K562 (cell line): Measurements from ENCODE around the gene SCG3. TPM values are rescaled to one million over a fixed set of nuclear protein-coding genes. Genes with fewer than 3 reads are reported as not detected.

Experiments used
- ARID1B ChIP-seq: fragments of 450-650 bp; IDR thresholded peaks from 2 replicates; pipeline ENCODE4 v1.6.1; 2016; ENCODE audit warnings: antibody characterized with exemption, mild to moderate bottlenecking, inconsistent platforms
- ATF1 ChIP-seq, 2 experiments: fragments of 450-650 bp in 1 of 2; IDR thresholded peaks; 2 replicates each; pipeline ENCODE4 v1.6.1; 2016; ENCODE audit warnings: missing compliant biosample characterization in 1 of 2, missing genetic modification characterization in 1 of 2
- BHLHE40 ChIP-seq: IDR thresholded peaks from 2 replicates; pipeline ENCODE4 v1.6.1; 2011; ENCODE audit warnings: low read length, improper control_type of control experiment
- E2F8 ChIP-seq: fragments of 450-650 bp; IDR thresholded peaks from 2 replicates; pipeline ENCODE4 v1.7.1; 2018; ENCODE audit warnings: mild to moderate bottlenecking, low read depth; ENCODE audit not compliant: partially characterized antibody
- ESRRA ChIP-seq: fragments of 450-650 bp; IDR thresholded peaks from 2 replicates; pipeline ENCODE4 v1.6.1; 2014; ENCODE audit warnings: low read depth, mild to moderate bottlenecking, moderate library complexity, borderline replicate concordance
- EZH2 ChIP-seq: IDR thresholded peaks from 2 replicates; pipeline ENCODE4 v1.6.1; 2012; ENCODE audit warnings: low read depth, mild to moderate bottlenecking, inconsistent platforms, low read length, borderline replicate concordance
- GTF2E2 ChIP-seq: fragments of 200-800 bp; sonication (Bioruptor generic); IDR thresholded peaks from 2 replicates; pipeline ENCODE4 v1.6.1; 2016; ENCODE audit warnings: missing genetic modification characterization, missing compliant biosample characterization
- HDAC3 ChIP-seq: fragments of 450-650 bp; IDR thresholded peaks from 2 replicates; pipeline ENCODE4 v1.6.1; 2018; ENCODE audit warnings: borderline replicate concordance, mild to moderate bottlenecking, moderate library complexity; ENCODE audit not compliant: partially characterized antibody
- KHSRP ChIP-seq: fragments of 450-650 bp; IDR thresholded peaks from 2 replicates; pipeline ENCODE4 v1.6.1; 2017
- MAZ ChIP-seq, 2 experiments: fragments of 450-650 bp in 1 of 2; sonication (generic) in 1 of 2; formaldehyde crosslinking; IDR thresholded peaks in 1 of 2; conservative IDR thresholded peaks in 1 of 2; 2 replicates each; pipeline versions ENCODE4 v1.4.0 to v1.5.0; 2020; ENCODE audit warnings: mild to moderate bottlenecking in 1 of 2, missing genetic modification reagents in 1 of 2
- MEF2A ChIP-seq: IDR thresholded peaks from 2 replicates; pipeline ENCODE4 v1.6.1; 2011; ENCODE audit warnings: low read depth, mild to moderate bottlenecking, low read length, moderate library complexity; ENCODE audit not compliant: control insufficient read depth
- MYC ChIP-seq, 2 experiments: fragments of 250-450 bp in 1 of 2; sonication (Bioruptor Pico) in 1 of 2; IDR thresholded peaks; 2 replicates each; pipeline versions ENCODE4 v1.5.1 to v1.6.1; 2012 to 2021; ENCODE audit warnings: low read depth in 2 of 2, borderline replicate concordance in 1 of 2, improper control_type of control experiment in 1 of 2, low read length in 1 of 2, mild to moderate bottlenecking in 1 of 2, moderate library complexity in 1 of 2
- NFIC ChIP-seq: fragments of 450-650 bp; IDR thresholded peaks from 2 replicates; pipeline ENCODE4 v1.6.1; 2017; ENCODE audit warnings: mild to moderate bottlenecking, inconsistent platforms
- OTX1 ChIP-seq: fragments of 450-650 bp; formaldehyde crosslinking; IDR thresholded peaks from 2 replicates; pipeline ENCODE4 v1.4.0; 2022; ENCODE audit warnings: mild to moderate bottlenecking
- PML ChIP-seq: IDR thresholded peaks from 2 replicates; pipeline ENCODE4 v1.6.1; 2012; ENCODE audit warnings: low read length, inconsistent platforms
- RFX1 ChIP-seq: fragments of 450-650 bp; IDR thresholded peaks from 2 replicates; pipeline ENCODE4 v1.6.1; 2016; ENCODE audit warnings: mild to moderate bottlenecking, moderate library complexity
- RUNX1 ChIP-seq: sonication (generic); IDR thresholded peaks from 2 replicates; pipeline ENCODE4 v1.6.1; 2016; ENCODE audit warnings: antibody characterized with exemption, low read depth
- SFPQ ChIP-seq: fragments of 200-400 bp; formaldehyde crosslinking; IDR thresholded peaks from 2 replicates; pipeline ENCODE4 v1.6.1; 2017; ENCODE audit warnings: mild to moderate bottlenecking, low read depth, low read length, moderate library complexity
- SMAD4 ChIP-seq: fragments of 250-450 bp; sonication (Bioruptor Pico); conservative IDR thresholded peaks from 2 replicates; pipeline ENCODE4 v1.8.0; 2021; ENCODE audit warnings: inconsistent platforms, mild to moderate bottlenecking, moderate library complexity
- ZNF311 ChIP-seq: fragments of 250-450 bp; sonication (Bioruptor Pico); IDR thresholded peaks from 2 replicates; pipeline ENCODE4 v1.4.0; 2020; ENCODE audit warnings: mild to moderate bottlenecking, moderate library complexity
- ZNF354B ChIP-seq: fragments of 250-450 bp; sonication (Bioruptor Pico); IDR thresholded peaks from 2 replicates; pipeline ENCODE4 v1.4.0; 2020
- ZNF583 ChIP-seq: fragments of 250-450 bp; sonication (Bioruptor Pico); IDR thresholded peaks from 2 replicates; pipeline ENCODE4 v1.4.0; 2020
- ZNF584 ChIP-seq: fragments of 200-800 bp; sonication (Bioruptor generic); IDR thresholded peaks from 2 replicates; pipeline ENCODE4 v1.6.1; 2016; ENCODE audit warnings: low read depth, mild to moderate bottlenecking, missing genetic modification characterization, missing compliant biosample characterization
- polyA plus RNA-seq, 8 experiments: library from polyadenylated mRNA; depleted of rRNA in 4 of 8; stranded (reverse) in 5 of 8; unstranded in 3 of 8; fragments of >200 nt; fragmentation: Nextera tagmentation in 2 of 8; fragmentation: Illumina TruSeq in 1 of 8; extraction: Ambion mirVana in 2 of 8; extraction: Trizol in 1 of 8; gene quantifications; 2 replicates each; pipeline versions ENCODE4 v1.2.1 to v1.2.3, GENCODE V29; 2011 to 2014; ENCODE audit warnings: inconsistent platforms in 1 of 8, missing spikeins in 1 of 8
- total RNA-seq, 7 experiments: library from RNA; depleted of rRNA in 6 of 7; stranded (reverse); fragments of >200 nt in 6 of 7; fragmentation: Illumina TruSeq in 2 of 7; extraction: Trizol in 2 of 7; gene quantifications; 2 replicates each; pipeline versions ENCODE4 v1.2.1 to v1.2.3, GENCODE V29; 2011 to 2021; ENCODE audit warnings: low replicate concordance in 1 of 7
- TF ChIP-seq, protein P1 (sequence below), 2 experiments: fragments of 450-650 bp in 1 of 2; sonication (generic) in 1 of 2; formaldehyde crosslinking in 1 of 2; IDR thresholded peaks in 1 of 2; conservative IDR thresholded peaks in 1 of 2; 2 replicates each; pipeline versions ENCODE4 v1.6.1 to v1.8.1; 2016 to 2023; ENCODE audit warnings: mild to moderate bottlenecking in 2 of 2, moderate library complexity in 2 of 2, inconsistent platforms in 1 of 2, missing genetic modification reagents in 1 of 2

The SCG3 gene
- total and polyA plus RNA-seq, 9 of the 15 experiments (the other 6 are each of a cell fraction or from before 2014, with no cell fraction given): 13.0 to 43.8 (median 21.0) TPM

GRCh38 chr15:51647128-51647562, 34.2 kb upstream of the SCG3 start (continued):
- TF ChIP-seq ZNF354B (peak; percentile 68; the same call in 1 of the 2 replicates), EZH2 (no peak), E2F8 (peak; percentile 66), SFPQ (no peak), KHSRP (no peak), ZNF311 (CRISPR knock-in tag) (peak; percentile 80), PML (peak; percentile 97), MEF2A (peak; percentile 63), MYC (IDR thresholded peaks at IDR 0.05; ENCODE audit: low read depth, low read length) (peak; percentile 57; the same call in 1 of the 2 replicates), MYC (CRISPR knock-in tag; IDR thresholded peaks at IDR 0.05; ENCODE audit: borderline replicate concordance, low read depth) (no peak), HDAC3 (peak; percentile 94), NFIC (peak; percentile 99), RUNX1 (peak; percentile 85), SMAD4 (CRISPR knock-in tag) (peak; percentile 90), ZNF584 (CRISPR knock-in tag) (peak; percentile 69; the same call in 1 of the 2 replicates), ESRRA (peak; percentile 73; the same call in 1 of the 2 replicates), ARID1B (peak; percentile 98), GTF2E2 (tag) (no peak), MAZ (CRISPR knock-in tag; conservative IDR thresholded peaks at IDR 0.05 in 1 of 2, IDR thresholded peaks at IDR 0.05 in 1 of 2) (peak; percentile 29 to 71; a peak in 2 of 4 replicates), OTX1 (CRISPR knock-in tag) (0 out of 2 replicates have a peak, but pooled peaks have one; percentile 26), ZNF583 (CRISPR knock-in tag) (0 out of 2 replicates have a peak, but pooled peaks have one; percentile 36), RFX1 (no peak), BHLHE40 (peak; percentile 64), ATF1 (CRISPR knock-in tag; IDR thresholded peaks at IDR 0.05) (no peak), ATF1 (tag; IDR thresholded peaks at IDR 0.05) (peak; percentile 57)
- TF ChIP-seq, protein P1, sequence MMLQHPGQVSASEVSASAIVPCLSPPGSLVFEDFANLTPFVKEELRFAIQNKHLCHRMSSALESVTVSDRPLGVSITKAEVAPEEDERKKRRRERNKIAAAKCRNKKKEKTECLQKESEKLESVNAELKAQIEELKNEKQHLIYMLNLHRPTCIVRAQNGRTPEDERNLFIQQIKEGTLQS (IDR thresholded peaks at IDR 0.05): peak; percentile 64; the same call in 1 of the 2 replicates
- TF ChIP-seq, protein P1 (CRISPR knock-in tag; conservative IDR thresholded peaks at IDR 0.05): no peak
